ENCODE measurements around the gene EPB41.

- TF ChIP-seq POLR2AphosphoS5 (IDR thresholded peaks at IDR 0.05; ENCODE audit: low read depth, low read length), result no peak
- no peak for TF ChIP-seq TAF1 (IDR thresholded peaks at IDR 0.05; ENCODE audit: borderline replicate concordance, insufficient read depth, low read length)
- TF ChIP-seq, protein P1, sequence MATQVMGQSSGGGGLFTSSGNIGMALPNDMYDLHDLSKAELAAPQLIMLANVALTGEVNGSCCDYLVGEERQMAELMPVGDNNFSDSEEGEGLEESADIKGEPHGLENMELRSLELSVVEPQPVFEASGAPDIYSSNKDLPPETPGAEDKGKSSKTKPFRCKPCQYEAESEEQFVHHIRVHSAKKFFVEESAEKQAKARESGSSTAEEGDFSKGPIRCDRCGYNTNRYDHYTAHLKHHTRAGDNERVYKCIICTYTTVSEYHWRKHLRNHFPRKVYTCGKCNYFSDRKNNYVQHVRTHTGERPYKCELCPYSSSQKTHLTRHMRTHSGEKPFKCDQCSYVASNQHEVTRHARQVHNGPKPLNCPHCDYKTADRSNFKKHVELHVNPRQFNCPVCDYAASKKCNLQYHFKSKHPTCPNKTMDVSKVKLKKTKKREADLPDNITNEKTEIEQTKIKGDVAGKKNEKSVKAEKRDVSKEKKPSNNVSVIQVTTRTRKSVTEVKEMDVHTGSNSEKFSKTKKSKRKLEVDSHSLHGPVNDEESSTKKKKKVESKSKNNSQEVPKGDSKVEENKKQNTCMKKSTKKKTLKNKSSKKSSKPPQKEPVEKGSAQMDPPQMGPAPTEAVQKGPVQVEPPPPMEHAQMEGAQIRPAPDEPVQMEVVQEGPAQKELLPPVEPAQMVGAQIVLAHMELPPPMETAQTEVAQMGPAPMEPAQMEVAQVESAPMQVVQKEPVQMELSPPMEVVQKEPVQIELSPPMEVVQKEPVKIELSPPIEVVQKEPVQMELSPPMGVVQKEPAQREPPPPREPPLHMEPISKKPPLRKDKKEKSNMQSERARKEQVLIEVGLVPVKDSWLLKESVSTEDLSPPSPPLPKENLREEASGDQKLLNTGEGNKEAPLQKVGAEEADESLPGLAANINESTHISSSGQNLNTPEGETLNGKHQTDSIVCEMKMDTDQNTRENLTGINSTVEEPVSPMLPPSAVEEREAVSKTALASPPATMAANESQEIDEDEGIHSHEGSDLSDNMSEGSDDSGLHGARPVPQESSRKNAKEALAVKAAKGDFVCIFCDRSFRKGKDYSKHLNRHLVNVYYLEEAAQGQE (IDR thresholded peaks at IDR 0.05; ENCODE audit: insufficient read depth in 1 of 2, low read depth in 2 of 2, low read length in 2 of 2), result no peak
- no peak for TF ChIP-seq FOXP2 (optimal IDR thresholded peaks at IDR 0.05; ENCODE audit: borderline replicate concordance, extremely low read depth, extremely low read length, insufficient read depth)
Measured at GRCh38 chr1:29162476-29163138, 248.2 kb downstream of the EPB41 start.
